NCI-H460 (cell line): ENCODE results near the gene CLEC19A. TPM values are rescaled to one million over a fixed set of nuclear protein-coding genes. Genes with fewer than 3 reads are reported as not detected.
"Not testable (repeated sequence)": the region's sequence is repeated elsewhere in the genome, so short reads cannot be mapped to it uniquely, and the experiment has no call there.

Experiments used
- DNase-seq: peaks from one replicate; pipeline ENCODE4 v3.0.0-alpha.2; 2016; ENCODE audit warnings: low read depth; ENCODE audit errors: extremely low read depth
- total RNA-seq: library from RNA; depleted of rRNA; stranded (reverse); fragments of >200 nt; shearing (Covaris generic); gene quantifications from 2 replicates; pipeline ENCODE4 v1.2.3, GENCODE V29; 2014; rRNA removed

Gene CLEC19A
- total RNA-seq, 1 experiment from 2014 or later, result 0.30 TPM

- DNase-seq, result no peak
Observed at GRCh38 chr16:19316846-19317245, 31.3 kb downstream of the CLEC19A start.

- not testable (repeated sequence) for DNase-seq
Observed at GRCh38 chr16:19321186-19321585, 35.7 kb downstream of the CLEC19A start.

- no peak for DNase-seq
Observed at GRCh38 chr16:19323596-19323995, 38.1 kb downstream of the CLEC19A start.

- DNase-seq, result no peak
Observed at GRCh38 chr16:19328364-19328763, 42.8 kb downstream of the CLEC19A start.

- DNase-seq, result no peak
Observed at GRCh38 chr16:19329932-19330331, 44.4 kb downstream of the CLEC19A start.

- DNase-seq, result no peak
Observed at GRCh38 chr16:19330841-19331397, 45.4 kb downstream of the CLEC19A start.

- DNase-seq, result no peak
Observed at GRCh38 chr16:19331794-19332193, 46.3 kb downstream of the CLEC19A start.

GRCh38 chr16:19338335-19338734, 52.8 kb downstream of the CLEC19A start:
- no peak for DNase-seq

GRCh38 chr16:19344224-19344801, 58.8 kb downstream of the CLEC19A start:
- no peak for DNase-seq

GRCh38 chr16:19344980-19345379, 59.4 kb downstream of the CLEC19A start:
- DNase-seq, result no peak

- no peak for DNase-seq
Observed at GRCh38 chr16:19346335-19346922, 60.9 kb downstream of the CLEC19A start.

- no peak for DNase-seq
Observed at GRCh38 chr16:19348125-19348524, 62.6 kb downstream of the CLEC19A start.

- DNase-seq, result no peak
Observed at GRCh38 chr16:19348578-19349315, 63.2 kb downstream of the CLEC19A start.

- DNase-seq, result no peak
Observed at GRCh38 chr16:19354371-19354770, 68.8 kb downstream of the CLEC19A start.

GRCh38 chr16:19356024-19356952, 70.8 kb downstream of the CLEC19A start:
- DNase-seq, result no peak

GRCh38 chr16:19359556-19359955, 74.0 kb downstream of the CLEC19A start:
- DNase-seq, result no peak

Other genes starting within 250 kb of the CLEC19A start
- gene COQ7, start 218.1 kb upstream of the CLEC19A start, total RNA-seq, result 28.5 and 33.8 TPM in 2 replicates
- gene ITPRIPL2, start 171.8 kb upstream of the CLEC19A start, total RNA-seq, result 25.7 and 30.0 TPM in 2 replicates
- 2.0 and 4.1 TPM in 2 replicates for gene SYT17, start 117.5 kb upstream of the CLEC19A start, total RNA-seq
- 0.07 and 0.43 TPM in 2 replicates for gene TMC5, start 132.2 kb downstream of the CLEC19A start, total RNA-seq
- 59.1 and 61.6 TPM in 2 replicates for gene GDE1, start 236.4 kb downstream of the CLEC19A start, total RNA-seq
- gene CCP110, start 238.2 kb downstream of the CLEC19A start, total RNA-seq, result 12.1 and 14.4 TPM in 2 replicates